Astrocyte (in vitro differentiated cells and primary cell): ENCODE results near the gene KCNQ5. TPM values are rescaled to one million over a fixed set of nuclear protein-coding genes. Genes with fewer than 3 reads are reported as not detected.

Experiments used
- DNase-seq: peaks from one replicate; pipeline ENCODE4 v3.0.0-alpha.2; 2010; ENCODE audit warnings: low read depth
- FAIRE-seq: peaks from 2 replicates; lab custom pipeline; 2011; peaks lifted over from hg19 to GRCh38; lab: Jason Lieb, UNC
- H2AFZ ChIP-seq: 2 replicates; pipeline ENCODE4 v1.6.0; 2012; ENCODE audit warnings: low read depth, low read length, inconsistent platforms
- H3K27ac ChIP-seq: 2 replicates; pipeline ENCODE4 v1.5.1; 2011; ENCODE audit warnings: low read depth, low read length, inconsistent platforms
- H3K27me3 ChIP-seq: 2 replicates; pipeline ENCODE4 v1.6.0; 2011; ENCODE audit warnings: low read length, inconsistent platforms; ENCODE audit not compliant: insufficient read depth
- H3K36me3 ChIP-seq: 2 replicates; pipeline ENCODE4 v1.5.1; 2011; ENCODE audit warnings: low read length, inconsistent platforms; ENCODE audit not compliant: insufficient read depth
- H3K4me1 ChIP-seq: 2 replicates; pipeline ENCODE4 v1.5.1; 2011; ENCODE audit warnings: low read length, inconsistent platforms; ENCODE audit not compliant: insufficient read depth
- H3K4me2 ChIP-seq: 2 replicates; pipeline ENCODE4 v1.6.0; 2012; ENCODE audit warnings: low read length, inconsistent platforms
- H3K4me3 ChIP-seq: 2 replicates; pipeline ENCODE4 v1.5.1; 2011; ENCODE audit warnings: low read depth, mild to moderate bottlenecking, low read length, inconsistent platforms; ENCODE audit not compliant: insufficient read depth
- H3K79me2 ChIP-seq: 2 replicates; pipeline ENCODE4 v1.6.0; 2012; ENCODE audit warnings: mild to moderate bottlenecking, low read length, inconsistent platforms; ENCODE audit not compliant: insufficient read depth
- H3K9ac ChIP-seq: 2 replicates; pipeline ENCODE4 v1.6.0; 2012; ENCODE audit warnings: mild to moderate bottlenecking, low read length, inconsistent platforms
- H3K9me3 ChIP-seq: 2 replicates; pipeline ENCODE4 v1.5.1; 2012; ENCODE audit warnings: low read depth, mild to moderate bottlenecking, low read length, inconsistent platforms; ENCODE audit not compliant: insufficient read depth
- H4K20me1 ChIP-seq: 2 replicates; pipeline ENCODE4 v1.6.0; 2012; ENCODE audit warnings: low read length, inconsistent platforms; ENCODE audit not compliant: insufficient read depth
- H3K27ac Mint-ChIP-seq: one replicate; pipeline ENCODE4 v1.8.0; 2021; ENCODE audit warnings: mild to moderate bottlenecking, mixed read lengths; ENCODE audit not compliant: unreplicated experiment
- H3K27me3 Mint-ChIP-seq: one replicate; pipeline ENCODE4 v1.8.0; 2021; ENCODE audit warnings: low read depth, mixed read lengths; ENCODE audit not compliant: unreplicated experiment
- H3K36me3 Mint-ChIP-seq: one replicate; pipeline ENCODE4 v1.8.0; 2021; ENCODE audit warnings: low read depth, mixed read lengths; ENCODE audit not compliant: unreplicated experiment
- H3K4me1 Mint-ChIP-seq: one replicate; pipeline ENCODE4 v1.8.0; 2021; ENCODE audit warnings: low read depth, mixed read lengths; ENCODE audit not compliant: unreplicated experiment
- H3K4me3 Mint-ChIP-seq: one replicate; pipeline ENCODE4 v1.8.0; 2021; ENCODE audit warnings: mild to moderate bottlenecking, moderate library complexity, mixed read lengths; ENCODE audit not compliant: unreplicated experiment
- H3K9me3 Mint-ChIP-seq: one replicate; pipeline ENCODE4 v1.8.0; 2021; ENCODE audit warnings: mild to moderate bottlenecking, mixed read lengths; ENCODE audit not compliant: unreplicated experiment
- CTCF ChIP-seq: IDR thresholded peaks from 2 replicates; pipeline ENCODE4 v1.5.1; 2011; ENCODE audit warnings: low read depth, mild to moderate bottlenecking, inconsistent platforms, low read length, moderate library complexity; ENCODE audit not compliant: insufficient read depth
- EZH2 ChIP-seq: IDR thresholded peaks from 2 replicates; pipeline ENCODE4 v1.6.1; 2012; ENCODE audit warnings: mild to moderate bottlenecking, low read length, inconsistent platforms; ENCODE audit not compliant: insufficient read depth
- total RNA-seq: library from RNA; stranded (reverse); gene quantifications from 2 replicates; pipeline ENCODE4 v1.2.1, GENCODE V29; 2021

Gene KCNQ5
- total RNA-seq, 1 donor from 2014 or later, result 2.0 TPM

- H3K4me1 Mint-ChIP-seq, result no peaks in the 10 kb centered on the region
- Histone ChIP-seq H4K20me1 (no peaks in the 10 kb centered on the region), H3K79me2 (no peaks in the 10 kb centered on the region), H3K27ac (no peak overlapping the region), H3K4me2 (no peak overlapping the region), H3K27me3 (no peaks in the 10 kb centered on the region), H3K4me3 (no peak overlapping the region), H2AFZ (no peak overlapping the region), H3K9me3 (no peaks in the 10 kb centered on the region), H3K4me1 (peaks cover 2% of the 10 kb centered on the region), H3K36me3 (no peaks in the 10 kb centered on the region), H3K9ac (no peak overlapping the region)
- H3K27me3 Mint-ChIP-seq, result no peaks in the 10 kb centered on the region
- no peak overlapping the region for H3K4me3 Mint-ChIP-seq
- H3K27ac Mint-ChIP-seq, result no peak overlapping the region
- H3K36me3 Mint-ChIP-seq, result no peaks in the 10 kb centered on the region
- DNase-seq, result no peak
- TF ChIP-seq EZH2 (no peak), CTCF (no peak)
- H3K9me3 Mint-ChIP-seq, result no peaks in the 10 kb centered on the region
- no peak for FAIRE-seq
These were observed 405.8 kb downstream of the KCNQ5 start for GRCh38 chr6:73027691-73028090.

GRCh38 chr6:73028124-73028766, 406.4 kb downstream of the KCNQ5 start:
- H3K4me1 ChIP-seq, result peaks cover 4% of the 10 kb centered on the region
- no peaks in the 10 kb centered on the region for H4K20me1 ChIP-seq
- H3K4me3 ChIP-seq, result no peak overlapping the region
- TF ChIP-seq EZH2 (no peak), CTCF (no peak)
- no peaks in the 10 kb centered on the region for H3K36me3 Mint-ChIP-seq
- no peaks in the 10 kb centered on the region for H3K79me2 ChIP-seq
- no peaks in the 10 kb centered on the region for H3K36me3 ChIP-seq
- no peak for FAIRE-seq
- no peaks in the 10 kb centered on the region for H3K27me3 Mint-ChIP-seq
- H3K9me3 ChIP-seq, result no peaks in the 10 kb centered on the region
- H3K27me3 ChIP-seq, result no peaks in the 10 kb centered on the region
- H3K4me2 ChIP-seq, result no peak overlapping the region
- no peak for DNase-seq
- no peak overlapping the region for H3K27ac ChIP-seq
- no peak overlapping the region for H3K9ac ChIP-seq
- no peak overlapping the region for H2AFZ ChIP-seq
- H3K9me3 Mint-ChIP-seq, result no peaks in the 10 kb centered on the region
- H3K4me1 Mint-ChIP-seq, result no peaks in the 10 kb centered on the region
- H3K4me3 Mint-ChIP-seq, result no peak overlapping the region
- H3K27ac Mint-ChIP-seq, result no peak overlapping the region

- no peaks in the 10 kb centered on the region for H3K9me3 ChIP-seq
- Mint-ChIP-seq H3K27ac (no peak overlapping the region), H3K27me3 (no peaks in the 10 kb centered on the region), H3K4me3 (no peak overlapping the region), H3K36me3 (no peaks in the 10 kb centered on the region), H3K4me1 (no peaks in the 10 kb centered on the region), H3K9me3 (no peaks in the 10 kb centered on the region)
- FAIRE-seq (no peak), DNase-seq (no peak)
- no peak for TF ChIP-seq CTCF
- no peak for TF ChIP-seq EZH2
- no peaks in the 10 kb centered on the region for H3K79me2 ChIP-seq
- H2AFZ ChIP-seq, result no peak overlapping the region
- H3K27me3 ChIP-seq, result no peaks in the 10 kb centered on the region
- no peak overlapping the region for H3K4me3 ChIP-seq
- H3K9ac ChIP-seq, result no peak overlapping the region
- H3K4me2 ChIP-seq, result no peak overlapping the region
- no peaks in the 10 kb centered on the region for H3K36me3 ChIP-seq
- no peak overlapping the region for H3K27ac ChIP-seq
- no peaks in the 10 kb centered on the region for H4K20me1 ChIP-seq
- H3K4me1 ChIP-seq, result peaks cover 4% of the 10 kb centered on the region
These were observed 407.1 kb downstream of the KCNQ5 start for GRCh38 chr6:73028893-73029450.
